GM19328 (cell line): ENCODE results near the gene CBX8.

Source experiments
- ATAC-seq: cut with Tn5 transposase; IDR thresholded peaks from one replicate; pipeline ENCODE4 v1.9.1; 2021; ENCODE audit warnings: mild to moderate bottlenecking, moderate library complexity; ENCODE audit not compliant: unreplicated experiment

The CBX8 gene

DNA sequence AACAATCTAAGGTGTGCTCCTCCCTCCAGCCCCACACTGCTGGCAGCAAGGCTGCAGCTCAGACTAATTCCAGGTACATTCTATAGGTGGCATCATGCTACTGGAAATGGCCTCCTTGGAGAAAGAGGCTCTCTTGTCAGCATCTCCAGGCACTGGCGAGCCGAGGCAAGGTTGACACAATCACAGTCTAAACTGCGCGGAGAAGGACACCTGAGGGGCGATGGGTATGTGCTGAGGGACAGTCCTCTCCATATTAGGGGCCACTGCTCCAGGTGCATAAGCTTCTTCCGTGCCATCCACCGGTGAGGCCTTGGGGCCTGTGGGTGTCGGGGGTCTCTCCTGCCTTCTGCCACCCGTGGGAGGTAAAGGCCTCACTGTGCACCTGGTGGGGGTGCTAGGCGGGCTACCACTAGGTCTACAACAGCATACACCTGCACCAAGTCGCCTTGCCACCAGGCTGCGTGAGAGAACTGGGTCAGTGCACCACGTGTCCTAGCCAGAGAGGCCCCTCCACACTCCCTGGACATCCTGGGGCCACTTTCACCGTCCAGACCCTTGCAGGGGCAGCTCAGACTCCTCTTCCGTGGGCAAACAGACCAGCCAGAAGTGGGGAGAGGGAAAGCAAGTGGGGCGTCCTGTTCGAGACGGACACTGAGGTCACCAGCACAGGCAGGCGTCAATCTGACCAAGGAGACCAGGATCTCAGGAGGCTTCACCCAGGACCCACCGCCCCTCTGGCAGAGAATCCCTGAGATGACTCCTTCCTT, 12.1 kb upstream of the CBX8 start:
- no peak for ATAC-seq

DNA sequence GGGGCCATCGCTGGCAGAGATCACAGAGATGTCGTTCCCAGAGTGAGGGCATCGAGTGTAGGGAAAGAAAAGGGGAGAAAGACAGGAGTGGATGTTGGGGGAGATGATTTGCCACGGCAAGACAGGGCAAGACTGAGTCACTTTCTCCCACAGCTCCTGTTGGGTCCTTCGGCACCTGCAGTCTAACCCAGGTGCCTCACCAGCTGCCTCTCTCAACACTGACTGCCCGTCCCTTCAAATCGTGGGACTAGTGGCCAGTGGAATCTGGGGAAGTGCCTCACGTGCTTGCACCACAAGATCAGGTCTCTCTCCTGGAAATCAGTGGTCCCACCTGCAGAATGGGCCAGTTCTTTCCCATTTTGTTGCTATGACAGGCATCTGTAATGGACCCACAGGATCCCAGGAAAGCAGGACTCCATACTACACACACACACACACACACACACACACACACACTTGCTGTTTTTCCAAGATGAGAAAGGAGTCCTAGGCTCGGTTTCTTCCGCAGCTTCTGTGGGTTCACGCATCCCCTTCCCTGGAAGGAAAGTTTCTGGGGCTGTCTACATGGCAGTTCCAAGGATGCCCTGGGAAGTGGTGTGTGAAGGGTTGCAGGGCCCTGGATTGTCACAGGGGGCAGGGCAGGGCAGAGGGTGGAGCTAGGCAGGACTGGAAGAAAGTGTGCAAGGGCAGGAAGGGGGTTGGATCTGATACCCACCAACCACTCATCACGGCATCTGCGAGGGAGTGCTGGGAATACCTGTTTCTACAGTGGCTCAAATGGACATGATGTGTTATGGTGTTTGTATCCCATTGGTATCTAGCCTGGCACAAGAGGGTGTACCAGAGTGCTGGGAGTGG, 10.2 kb upstream of the CBX8 start:
- ATAC-seq: no peak

DNA sequence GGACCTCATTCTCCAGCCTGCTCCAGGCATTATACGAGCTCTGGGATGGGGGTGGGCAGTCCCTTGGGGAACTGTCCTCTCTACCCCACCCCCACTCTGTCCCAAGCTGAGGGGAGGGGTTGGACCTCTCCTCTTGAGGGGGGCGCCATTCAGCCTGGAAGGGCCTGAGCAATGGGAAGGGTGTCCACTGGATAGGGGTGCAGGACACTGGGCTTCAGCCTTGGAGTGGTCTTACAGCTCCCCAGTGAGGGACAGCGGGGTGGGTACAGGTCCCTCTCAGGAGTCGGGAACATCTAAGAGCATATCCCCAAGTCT, 9.5 kb upstream of the CBX8 start:
- no peak for ATAC-seq

DNA sequence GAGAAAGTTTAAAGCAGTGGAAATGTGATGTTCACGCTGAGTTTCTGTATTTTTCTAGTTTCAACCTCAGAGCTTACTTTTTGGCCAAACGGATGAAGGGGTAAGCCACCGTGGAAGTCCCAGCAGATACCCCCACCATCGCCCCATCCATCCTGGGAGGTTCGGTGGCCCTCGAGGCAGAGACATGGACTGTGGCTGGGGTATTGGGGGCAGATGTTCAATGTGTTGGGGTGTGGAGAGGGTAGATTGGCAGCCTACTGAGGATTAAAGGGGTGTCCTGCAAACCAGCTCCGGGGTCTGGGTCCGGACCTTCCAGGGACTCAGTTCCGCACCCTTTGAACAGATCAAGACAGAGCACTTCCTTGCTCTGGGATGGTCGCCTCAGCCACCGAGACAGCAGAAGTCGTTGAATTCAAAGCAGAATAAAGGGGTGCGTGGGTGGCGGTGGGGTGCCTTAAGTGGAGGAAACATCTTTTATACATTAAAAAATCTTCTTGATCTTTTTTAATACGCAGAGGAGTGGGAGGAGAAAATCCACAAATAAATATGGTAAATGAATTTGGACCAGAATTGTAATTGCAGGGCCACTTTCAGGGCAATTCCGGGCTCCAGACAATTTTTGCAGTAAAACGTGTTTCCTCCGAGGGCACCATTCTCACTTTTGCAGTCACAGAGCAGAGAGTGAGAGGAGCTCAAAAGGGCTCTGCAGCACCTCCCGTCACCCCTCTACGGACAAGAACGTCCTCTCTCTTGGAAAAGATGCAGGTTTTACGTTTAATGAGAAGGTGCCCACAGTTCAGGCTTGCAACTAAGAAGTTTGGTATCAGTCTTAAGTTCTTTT, 8.2 kb upstream of the CBX8 start:
- ATAC-seq: no peak

DNA sequence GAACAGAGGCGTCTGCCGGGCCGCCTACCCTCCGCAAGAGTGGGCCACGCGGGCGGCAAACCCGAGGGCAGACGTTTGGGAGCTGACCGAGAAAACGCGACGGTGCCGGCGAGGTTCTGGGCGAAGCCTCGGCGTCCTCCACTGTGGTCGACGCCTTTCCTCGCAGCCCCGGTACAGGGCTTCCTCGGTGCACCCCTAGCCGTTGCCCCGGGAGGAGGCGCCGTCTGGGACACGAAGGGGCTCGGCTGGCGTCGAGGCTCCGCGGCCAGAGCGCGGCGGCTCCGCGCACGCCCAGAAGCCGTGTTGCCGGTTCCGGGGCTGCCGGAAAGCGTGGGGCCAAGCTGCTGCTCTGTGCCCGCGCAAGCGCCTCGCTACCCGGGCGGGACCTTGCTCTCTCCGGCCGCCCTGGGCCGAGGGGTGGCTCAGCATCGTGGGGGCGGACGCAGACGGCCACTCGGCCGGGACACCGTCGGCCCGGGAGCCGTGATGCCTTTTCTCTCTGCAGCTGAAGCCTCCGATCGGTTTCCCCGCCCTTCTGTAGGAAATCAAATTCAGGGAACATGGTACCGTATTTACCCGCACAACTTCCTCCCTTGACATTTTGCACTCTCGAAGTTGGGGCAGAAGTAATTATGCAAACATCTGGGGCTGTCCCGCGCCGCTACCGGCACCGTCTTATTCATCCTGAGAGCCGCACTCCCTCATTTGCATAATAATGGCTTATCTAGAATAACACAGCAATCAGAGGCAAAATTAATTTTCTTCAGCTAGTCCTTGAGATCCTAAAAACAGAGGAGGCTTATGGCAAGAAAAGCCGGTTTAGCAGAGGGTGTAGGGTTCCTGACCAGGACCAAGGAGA, 7.3 kb upstream of the CBX8 start:
- no peak for ATAC-seq

DNA sequence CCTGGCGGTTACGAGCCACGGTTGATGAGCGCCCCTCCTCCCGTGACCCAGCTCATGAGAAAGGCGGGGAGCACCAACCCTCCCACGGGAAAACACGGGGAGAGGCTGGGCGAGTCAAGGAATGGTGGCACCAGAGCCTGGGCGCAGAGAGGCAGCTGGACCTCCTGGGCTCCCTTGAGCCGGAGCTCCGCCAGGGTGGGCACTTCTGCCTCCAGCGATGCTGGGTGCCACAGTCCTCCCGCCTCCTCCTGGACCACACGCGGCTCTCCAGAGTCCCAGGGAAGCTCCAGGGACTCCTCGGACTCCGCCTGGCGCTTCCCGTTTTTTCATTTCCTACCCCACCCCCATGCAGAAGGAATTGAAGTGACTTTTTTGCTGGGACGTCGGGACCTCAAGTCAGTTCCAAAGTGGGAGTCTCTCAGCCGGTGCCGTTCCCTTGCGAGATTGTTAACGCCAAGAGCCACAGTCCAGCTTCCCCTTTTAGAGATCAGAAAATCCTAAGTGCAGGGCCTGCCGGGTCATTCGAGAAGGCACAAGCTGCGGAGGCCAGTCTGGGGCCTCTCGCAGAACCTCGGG, 6.6 kb upstream of the CBX8 start:
- no peak for ATAC-seq

DNA sequence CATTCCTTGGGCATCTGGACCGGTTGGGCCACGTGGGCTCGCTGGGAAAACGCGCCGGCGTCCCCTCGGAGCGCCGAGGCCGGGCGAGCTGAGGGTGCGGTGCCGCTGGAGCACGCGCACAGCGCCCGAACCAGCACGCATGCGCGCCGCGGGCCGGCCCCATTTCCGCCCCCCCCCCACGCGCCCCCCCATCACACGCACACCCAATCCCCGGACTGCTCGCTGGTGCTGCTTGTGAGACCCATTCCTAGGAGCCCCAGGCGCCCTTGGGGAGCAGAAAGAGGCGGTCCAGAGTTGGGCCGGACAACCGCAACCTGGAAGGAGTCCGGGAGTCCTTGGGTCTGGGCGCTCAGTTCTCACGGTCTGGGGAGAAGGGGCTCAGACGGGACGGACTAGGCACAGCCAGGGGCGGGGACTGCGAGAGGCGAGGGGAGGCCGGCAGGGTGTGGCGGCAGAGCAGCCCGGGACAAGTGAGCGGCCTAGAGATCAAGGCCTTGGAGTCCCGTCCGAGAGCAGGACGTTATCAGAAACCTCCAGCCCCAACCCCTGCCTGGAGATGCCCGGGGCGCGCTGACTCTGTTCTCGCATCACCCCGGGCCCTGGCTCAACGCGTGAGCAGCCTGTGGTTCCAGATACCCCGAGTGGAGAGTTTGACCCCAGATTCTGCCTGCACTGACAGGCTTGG, 6.0 kb upstream of the CBX8 start:
- no peak for ATAC-seq

DNA sequence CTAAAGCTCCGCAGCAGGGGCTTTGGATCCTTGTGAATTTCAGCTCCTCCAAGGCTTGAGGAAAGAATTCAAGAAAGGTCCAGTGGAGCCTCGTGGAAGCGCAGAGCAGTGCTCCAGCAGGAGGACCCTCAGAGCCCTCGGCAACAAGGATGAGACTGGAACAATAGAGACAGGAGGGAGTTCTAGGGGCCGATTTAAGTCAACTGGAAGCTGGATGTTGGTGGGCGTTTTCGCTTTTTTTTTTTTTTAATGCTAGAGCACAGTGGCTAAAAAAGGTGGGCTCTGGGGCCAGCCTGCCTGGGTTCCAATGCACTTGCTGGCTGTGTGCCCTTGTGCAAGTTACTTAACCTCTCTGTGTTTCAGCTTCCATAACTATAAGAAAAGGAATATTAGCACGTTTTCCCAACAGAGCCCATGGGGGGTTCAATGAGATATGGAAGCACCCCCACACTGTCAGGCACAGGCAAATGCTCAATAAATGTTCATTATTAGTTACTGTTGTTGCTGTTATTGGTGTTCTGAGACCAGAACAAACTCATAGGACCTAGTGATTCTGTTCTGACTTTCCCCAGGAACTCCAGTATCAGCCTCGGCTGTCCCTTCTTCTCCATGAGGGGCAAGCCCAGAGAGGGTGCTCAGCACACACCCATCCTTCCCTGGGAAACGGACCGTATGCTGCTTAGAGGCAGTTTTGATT, 5.3 kb upstream of the CBX8 start:
- no peak for ATAC-seq

DNA sequence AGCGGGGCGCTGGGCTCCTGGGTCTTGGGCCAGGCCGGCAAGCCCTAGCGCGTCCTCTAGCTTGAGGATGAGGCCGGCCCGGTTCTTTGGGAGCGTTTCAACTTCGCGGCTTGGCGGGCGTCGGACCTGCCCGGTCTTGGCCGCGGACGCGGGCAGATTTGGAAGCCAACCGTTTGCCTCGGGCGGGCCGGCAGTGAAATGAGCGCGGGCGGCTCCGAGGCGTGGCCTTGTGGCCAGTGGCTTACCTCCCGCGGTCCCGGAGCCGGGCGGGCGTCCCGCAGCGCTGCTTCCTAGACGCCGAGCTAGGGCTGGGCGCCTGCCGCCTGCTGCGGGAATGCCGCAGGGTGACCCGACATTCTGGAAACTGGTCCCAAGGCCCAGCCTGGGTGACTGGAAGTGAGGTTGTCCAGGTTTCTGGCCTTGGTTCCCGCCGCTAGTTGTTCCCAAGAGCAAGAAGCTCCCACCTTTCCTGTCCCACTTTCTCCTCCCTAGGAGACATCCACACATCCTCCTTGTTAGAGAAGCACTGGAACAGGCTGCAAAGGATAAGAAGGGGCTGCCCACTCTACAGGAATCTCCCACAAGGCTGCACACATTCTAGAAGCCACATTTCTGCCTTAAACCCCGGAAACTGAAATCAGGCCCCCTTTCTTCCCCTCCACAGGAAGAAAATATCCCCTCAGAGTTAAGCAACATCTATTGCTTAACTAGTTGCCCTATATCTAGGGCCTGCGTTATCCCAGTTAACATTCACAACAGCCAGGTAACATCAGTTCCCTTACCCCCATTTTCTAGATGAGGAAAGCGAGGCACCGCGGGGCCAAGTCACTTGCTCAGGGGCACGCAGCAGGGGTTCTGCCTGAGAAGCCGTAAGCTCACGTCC, 4.5 kb upstream of the CBX8 start:
- ATAC-seq: no peak

DNA sequence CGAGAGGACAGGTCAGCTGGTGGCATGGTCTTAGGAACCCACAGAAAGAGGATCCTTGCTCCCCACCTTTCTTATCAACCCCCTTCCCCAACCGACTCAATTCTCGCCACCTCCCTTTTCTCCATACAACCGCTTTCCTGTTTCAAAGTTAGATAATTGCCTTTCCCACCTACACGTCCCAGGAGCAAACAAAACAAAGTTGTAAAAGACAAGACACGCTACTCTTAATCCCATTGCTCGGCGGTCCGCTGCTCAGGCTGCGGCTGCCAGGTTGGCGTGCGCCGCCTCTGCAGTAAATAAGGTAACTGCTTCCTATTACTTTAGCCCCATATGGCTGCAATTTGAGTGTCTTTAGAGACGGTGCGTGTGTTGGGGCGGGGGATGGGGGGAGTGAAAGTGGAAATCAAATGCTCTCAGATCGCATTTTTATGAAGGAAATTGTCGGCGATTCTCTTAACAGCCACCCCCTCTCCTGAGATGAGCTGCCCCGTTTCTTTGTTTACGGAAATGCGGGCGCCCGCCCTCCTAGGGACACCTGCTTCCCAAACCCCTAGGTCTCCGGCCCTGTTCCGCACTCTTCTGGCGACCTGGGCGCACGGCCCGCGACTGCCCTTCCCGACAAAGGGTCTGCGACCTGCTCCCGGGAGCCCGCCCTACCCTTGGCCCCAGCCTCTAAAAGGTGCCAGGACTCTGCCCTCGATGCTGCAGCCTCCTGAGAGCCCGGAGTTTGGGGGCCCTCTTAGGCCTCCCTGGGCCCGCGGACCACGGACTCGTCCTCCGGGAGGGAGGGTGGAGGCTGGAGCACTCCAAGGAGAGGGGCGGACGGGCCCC, 3.7 kb upstream of the CBX8 start:
- no peak for ATAC-seq

DNA sequence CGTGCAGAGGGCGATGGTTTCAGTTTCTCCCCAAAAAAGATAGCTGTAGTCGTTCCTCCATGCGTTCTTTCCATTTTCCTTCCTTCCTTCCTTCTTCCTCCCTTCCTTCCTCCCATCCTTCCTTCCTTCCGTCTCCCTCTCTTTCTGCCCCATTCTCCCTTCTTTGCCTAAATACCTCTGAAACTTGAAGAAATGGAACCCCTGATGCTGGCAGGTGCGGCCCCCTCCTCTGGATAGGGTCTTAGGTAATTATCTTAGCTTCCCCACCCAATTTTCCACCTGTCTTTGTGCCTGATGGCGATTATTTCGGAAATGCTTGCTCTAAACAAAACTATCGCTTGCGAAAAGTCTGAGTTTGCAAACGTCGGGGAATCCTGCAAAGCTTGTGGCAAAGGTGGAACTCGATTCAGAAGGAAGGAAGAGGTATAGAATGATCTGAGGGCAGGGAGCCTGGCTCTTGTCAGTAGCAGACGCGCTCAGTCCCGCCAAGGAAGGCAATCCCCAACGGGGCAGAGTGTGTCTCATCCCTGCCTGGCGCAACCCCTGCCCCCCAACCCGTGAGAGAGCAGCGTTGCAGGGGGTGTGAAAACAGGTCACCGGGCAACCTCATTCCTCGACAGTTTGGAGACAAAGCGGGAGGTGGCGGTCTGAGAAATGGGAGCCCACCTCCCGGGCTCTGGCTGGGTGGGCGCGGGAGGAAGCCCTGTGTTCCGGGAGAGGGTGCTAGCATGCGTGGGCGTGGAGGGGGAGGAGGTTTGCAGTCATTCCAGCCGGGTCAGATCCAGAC, 2.9 kb upstream of the CBX8 start:
- ATAC-seq: no peak

DNA sequence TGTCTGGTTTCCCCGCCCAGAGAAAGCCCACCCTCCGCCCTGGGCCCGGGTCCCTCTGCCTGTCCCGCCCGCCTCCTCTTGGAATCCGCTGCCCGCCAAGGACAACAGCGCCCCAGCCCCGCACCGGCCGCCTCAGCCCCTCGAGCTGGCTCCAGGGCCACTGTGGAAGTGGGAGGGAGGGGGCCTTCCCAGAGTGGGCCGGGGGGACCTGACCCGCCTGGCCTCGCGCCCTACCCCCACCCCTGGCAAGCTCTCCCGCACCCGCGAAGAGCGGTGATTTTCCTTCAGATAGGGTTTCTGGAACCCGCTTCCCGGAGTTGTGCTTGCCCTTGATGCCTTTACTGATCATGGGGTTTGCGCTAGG, 2.3 kb upstream of the CBX8 start:
- no peak for ATAC-seq

DNA sequence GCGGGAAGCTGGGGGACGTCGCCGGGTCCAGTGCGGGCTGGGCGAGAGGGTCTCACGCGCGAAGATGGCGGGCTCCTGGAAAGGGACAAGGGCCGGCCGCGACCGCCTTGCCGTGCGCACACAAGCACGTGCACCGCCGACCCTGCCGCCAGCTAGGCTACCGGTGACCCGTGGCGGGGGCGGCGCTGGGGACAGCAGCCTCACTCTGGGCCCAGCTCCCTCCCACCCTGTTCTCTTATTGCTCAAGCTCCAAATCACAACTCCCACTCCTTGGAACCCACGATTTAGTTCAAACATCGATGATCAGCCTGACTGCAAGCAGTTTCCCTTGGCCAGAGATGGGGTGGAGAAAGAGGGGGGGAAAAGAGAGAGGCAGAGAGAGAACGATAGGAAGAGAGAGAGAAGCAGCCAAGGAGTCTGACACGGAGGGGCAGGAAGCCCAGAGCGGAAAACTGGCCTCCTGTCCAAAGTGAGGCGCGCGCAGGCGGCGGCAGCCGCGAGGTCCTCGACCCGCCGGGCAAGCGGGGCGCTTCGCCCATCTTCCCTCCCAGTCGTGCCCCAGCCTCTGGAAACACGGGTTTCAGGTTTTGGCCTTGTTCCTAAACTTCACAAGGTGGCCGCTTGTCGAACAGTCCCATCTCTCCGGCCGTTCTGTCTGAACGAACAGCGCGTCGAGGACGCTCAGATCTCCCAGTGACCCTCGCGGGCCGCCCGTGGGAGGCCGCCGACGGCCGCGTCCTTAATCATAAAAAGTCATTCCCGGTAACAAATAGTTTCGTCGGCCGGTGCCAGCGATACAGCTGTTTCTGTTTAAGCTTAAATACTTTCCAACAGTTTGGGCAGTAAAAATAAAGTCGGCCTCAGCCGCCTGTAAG, 1.7 kb upstream of the CBX8 start:
- no peak for ATAC-seq

DNA sequence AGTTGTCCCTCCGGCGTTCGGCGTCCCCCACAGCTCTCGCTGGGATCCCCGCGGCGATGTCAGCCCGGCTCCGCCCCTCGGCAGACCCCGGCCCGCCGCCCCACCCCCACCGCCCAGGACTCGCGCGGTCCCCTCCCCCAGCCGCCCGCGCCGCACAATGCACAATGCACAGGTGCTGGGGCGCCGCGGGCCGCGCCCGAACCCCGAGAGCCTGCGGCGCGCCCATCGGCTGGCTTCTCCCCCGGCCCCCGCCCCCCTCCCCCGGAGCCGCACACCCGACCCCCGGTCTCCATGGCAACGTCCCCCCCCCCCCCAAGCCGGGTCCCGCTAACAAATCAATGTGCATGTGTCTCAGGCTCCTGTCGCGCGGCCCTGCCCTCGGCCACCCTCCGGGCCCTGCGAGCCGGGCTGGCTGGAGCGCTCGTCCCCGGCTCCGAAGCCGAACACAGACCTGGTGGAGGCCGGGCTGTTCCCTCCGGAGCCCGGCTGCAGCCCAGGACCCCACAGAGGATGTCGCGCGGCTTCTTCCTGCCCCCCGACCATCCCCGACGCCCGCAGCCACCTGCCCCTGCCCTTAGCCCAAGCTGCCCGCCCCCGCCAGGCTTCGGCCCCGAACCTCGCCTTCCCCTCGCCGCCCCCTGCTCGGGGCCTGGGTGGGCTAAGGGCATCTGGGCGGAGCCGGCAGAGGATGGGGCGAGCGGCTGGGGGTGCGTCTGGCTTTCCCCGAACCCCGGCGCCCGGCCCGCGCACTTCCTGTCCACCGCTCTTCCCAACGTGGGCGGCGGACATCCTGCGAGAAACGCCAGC, 818 bp upstream of the CBX8 start:
- ATAC-seq: no peak

DNA sequence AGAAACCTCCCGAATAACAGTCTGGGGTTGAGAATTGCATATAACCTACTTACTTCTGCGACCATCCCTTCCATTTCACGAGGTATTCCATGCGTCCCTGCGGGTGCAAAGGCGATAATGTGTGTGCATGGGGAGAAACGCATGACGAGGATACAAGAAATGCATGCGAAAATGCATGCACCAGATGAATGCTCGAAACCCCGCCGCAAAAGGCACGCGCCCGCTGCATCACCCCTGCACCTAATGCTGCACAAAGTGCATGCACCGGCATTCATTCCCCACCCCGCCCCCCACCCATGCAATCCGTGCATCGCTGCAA, 474 bp downstream of the CBX8 start:
- no peak for ATAC-seq
